Gastroesophageal sphincter (tissue), 3 donors: ENCODE results near the gene TMEM117.

Experiments used
- CTCF ChIP-seq, 4 experiments: fragments of 200-600 bp in 2 of 4; fragments of 450-650 bp in 2 of 4; sonication (generic) in 1 of 4; IDR thresholded peaks; one replicate each; pipeline ENCODE4 v1.5.1; 2017 to 2019; ENCODE audit warnings: antibody characterized with exemption in 4 of 4, mild to moderate bottlenecking in 2 of 4, moderate library complexity in 2 of 4
- EP300 ChIP-seq: sonication (generic); formaldehyde crosslinking; IDR thresholded peaks from one replicate; pipeline ENCODE4 v1.6.1; 2017; ENCODE audit warnings: antibody characterized with exemption, mild to moderate bottlenecking
- POLR2A ChIP-seq, 2 donors: fragments of 450-650 bp; IDR thresholded peaks; one replicate each; pipeline ENCODE4 v1.6.1; 2017; ENCODE audit warnings: antibody characterized with exemption in 2 of 2, mild to moderate bottlenecking in 2 of 2, moderate library complexity in 1 of 2
- POLR2AphosphoS5 ChIP-seq: sonication (generic); formaldehyde crosslinking; IDR thresholded peaks from one replicate; pipeline ENCODE4 v1.6.1; 2017; ENCODE audit warnings: antibody characterized with exemption

GRCh38 chr12:44403185-44403584 lies 567.3 kb downstream of the TMEM117 start:
- TF ChIP-seq EP300 (no peak), CTCF (IDR thresholded peaks at IDR 0.05) (no peak), POLR2AphosphoS5 (no peak), POLR2A (IDR thresholded peaks at IDR 0.05) (no peak)
